ENCODE data around the gene TNFRSF12A.

GRCh38 chr16:2976673-2977072 lies 43.5 kb upstream of the TNFRSF12A start:
- TF ChIP-seq POLR2AphosphoS5 (IDR thresholded peaks at IDR 0.05; ENCODE audit: borderline replicate concordance, low read depth, low read length), result no peak
- no peak for TF ChIP-seq EZH2 (IDR thresholded peaks at IDR 0.05)
- no peak for TF ChIP-seq FOXP2 (optimal IDR thresholded peaks at IDR 0.05; ENCODE audit: control extremely low read depth, extremely low read length, insufficient read depth)

Measured in SK-N-MC (cell line).